ENCODE data around the gene PRRC2B. TPM values are rescaled to one million over a fixed set of nuclear protein-coding genes. Genes with fewer than 3 reads are reported as not detected.
"Not testable (repeated sequence)": the region's sequence is repeated elsewhere in the genome, so short reads cannot be mapped to it uniquely, and the experiment has no call there.

PRRC2B gene
- total RNA-seq, 2 donors from 2014 or later = 127 to 131 TPM

GRCh38 chr9:131468031-131468430, 74.1 kb downstream of the PRRC2B start:
- intact Hi-C loops (cut with DNase I) = no loop called here
- DNase-seq = no peak
- H3K27me3 ChIP-seq = no peaks in the 10 kb centered on the region
- H3K27ac ChIP-seq = no peak overlapping the region
- TF ChIP-seq CTCF (IDR thresholded peaks at IDR 0.05) = no peak
- no peaks in the 10 kb centered on the region for H3K4me1 ChIP-seq
- no peak overlapping the region for H3K4me3 ChIP-seq
- H3K36me3 ChIP-seq = peaks cover 28% of the 10 kb centered on the region
- H3K9ac ChIP-seq (ENCODE audit: low read depth in 2 of 2, low read length in 2 of 2) = no peak overlapping the region
- no peaks in the 10 kb centered on the region for H3K9me3 ChIP-seq

DNA sequence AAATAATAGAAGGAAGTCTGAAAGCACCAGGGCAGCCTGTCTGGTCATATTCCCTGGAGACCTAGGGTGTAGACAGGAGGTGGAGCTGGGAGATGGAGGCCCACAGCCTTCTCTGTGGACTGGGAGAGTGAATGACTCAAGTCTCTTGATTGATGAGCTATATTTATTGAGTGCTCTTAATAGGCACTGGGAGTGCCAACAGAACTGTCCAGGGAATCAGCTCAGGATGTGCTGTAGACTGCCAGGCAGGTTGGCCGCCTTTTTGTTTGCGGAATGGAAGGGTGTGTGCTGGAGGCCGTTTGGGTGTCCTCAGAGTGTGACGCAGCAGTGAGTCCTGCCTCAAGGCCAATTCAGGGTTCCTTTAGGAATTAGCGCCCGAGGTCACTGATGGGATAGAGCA, 75.5 kb downstream of the PRRC2B start:
- no peaks in the 10 kb centered on the region for H3K9me3 ChIP-seq
- H3K27me3 ChIP-seq = no peaks in the 10 kb centered on the region
- no peak overlapping the region for H3K27ac ChIP-seq
- H3K4me1 ChIP-seq = no peaks in the 10 kb centered on the region
- no peak overlapping the region for H3K9ac ChIP-seq (ENCODE audit: low read depth in 2 of 2, low read length in 2 of 2)
- peaks cover 41% of the 10 kb centered on the region for H3K36me3 ChIP-seq
- no peak for DNase-seq
- intact Hi-C loops (cut with DNase I) = no loop called here
- no peak for TF ChIP-seq CTCF (IDR thresholded peaks at IDR 0.05)
- H3K4me3 ChIP-seq = no peak overlapping the region

- no peak for DNase-seq
- peaks cover 47% of the 10 kb centered on the region for H3K36me3 ChIP-seq
- H3K27me3 ChIP-seq = no peaks in the 10 kb centered on the region
- no peak for TF ChIP-seq CTCF (IDR thresholded peaks at IDR 0.05)
- H3K4me1 ChIP-seq = no peaks in the 10 kb centered on the region
- H3K9ac ChIP-seq (ENCODE audit: low read depth in 2 of 2, low read length in 2 of 2) = no peak overlapping the region
- no peak overlapping the region for H3K4me3 ChIP-seq
- intact Hi-C loops (cut with DNase I) = no loop called here
- no peaks in the 10 kb centered on the region for H3K9me3 ChIP-seq
- no peak overlapping the region for H3K27ac ChIP-seq
These were observed 76.1 kb downstream of the PRRC2B start for GRCh38 chr9:131469951-131470350.

DNA sequence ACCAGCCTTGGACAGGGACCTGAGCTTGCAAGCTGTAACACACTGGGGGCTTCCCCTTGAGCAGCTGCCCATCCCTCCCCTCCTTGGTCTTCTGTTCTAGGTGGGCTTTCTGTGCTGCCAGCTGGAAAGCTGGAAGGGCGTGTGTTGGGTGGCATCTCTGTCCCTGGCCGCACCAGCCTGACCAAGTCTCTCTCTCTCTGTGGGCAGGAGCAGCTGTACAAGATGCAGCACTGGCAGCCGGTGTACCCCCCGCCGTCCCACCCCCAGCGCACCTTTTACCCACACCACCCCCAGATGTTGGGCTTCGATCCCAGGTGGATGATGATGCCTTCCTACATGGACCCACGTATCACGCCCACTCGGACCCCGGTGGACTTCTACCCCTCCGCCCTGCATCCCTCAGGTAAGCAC, 76.7 kb downstream of the PRRC2B start:
- TF ChIP-seq CTCF (IDR thresholded peaks at IDR 0.05) = no peak
- no peak overlapping the region for H3K4me3 ChIP-seq
- no peak overlapping the region for H3K27ac ChIP-seq
- intact Hi-C loops (cut with DNase I) = no loop called here
- no peak overlapping the region for H3K9ac ChIP-seq (ENCODE audit: low read depth in 2 of 2, low read length in 2 of 2)
- DNase-seq = no peak
- H3K9me3 ChIP-seq = no peaks in the 10 kb centered on the region
- H3K36me3 ChIP-seq = peaks cover 48% of the 10 kb centered on the region
- H3K27me3 ChIP-seq = no peaks in the 10 kb centered on the region
- no peaks in the 10 kb centered on the region for H3K4me1 ChIP-seq

DNA sequence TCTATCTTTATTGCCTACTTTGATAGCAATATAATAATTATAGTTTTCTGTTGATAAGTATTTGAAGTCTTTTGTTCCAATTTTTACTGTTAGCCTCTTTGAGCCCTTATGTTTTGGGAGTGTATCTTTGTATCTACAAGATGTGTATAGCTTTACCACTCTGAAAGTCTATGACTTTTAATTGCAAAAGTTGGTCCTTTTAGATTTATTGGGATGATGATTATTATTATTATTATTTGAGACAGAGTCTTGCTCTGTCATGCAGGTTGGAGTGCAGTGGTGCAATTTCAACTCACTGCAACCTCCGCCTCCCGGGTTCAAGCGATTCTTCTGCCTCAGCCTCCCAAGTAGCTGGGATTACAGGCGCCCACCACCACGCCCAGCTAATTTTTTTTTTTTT, 78.2 kb downstream of the PRRC2B start:
- peaks cover 61% of the 10 kb centered on the region for H3K36me3 ChIP-seq
- H3K27ac ChIP-seq; H3K27me3 ChIP-seq; intact Hi-C loops (cut with DNase I); H3K4me3 ChIP-seq; DNase-seq; H3K4me1 ChIP-seq; H3K9ac ChIP-seq (ENCODE audit: low read depth in 2 of 2, low read length in 2 of 2); H3K9me3 ChIP-seq: not testable (repeated sequence)

GRCh38 chr9:131473198-131473885, 79.5 kb downstream of the PRRC2B start:
- no peak for TF ChIP-seq CTCF (IDR thresholded peaks at IDR 0.05)
- Histone ChIP-seq H3K9me3 (no peaks in the 10 kb centered on the region), H3K4me1 (no peaks in the 10 kb centered on the region), H3K36me3 (peaks cover 56% of the 10 kb centered on the region), H3K9ac (ENCODE audit: low read depth in 2 of 2, low read length in 2 of 2) (no peak overlapping the region), H3K4me3 (no peak overlapping the region), H3K27me3 (no peaks in the 10 kb centered on the region), H3K27ac (no peak overlapping the region)
- intact Hi-C loops (cut with DNase I) = no loop called here
- no peak for DNase-seq
